ENCODE results near the gene NRG2.
A peak's percentile ranks its signal among the peaks of the same experiment; 100 is the strongest.

Gene NRG2

DNA sequence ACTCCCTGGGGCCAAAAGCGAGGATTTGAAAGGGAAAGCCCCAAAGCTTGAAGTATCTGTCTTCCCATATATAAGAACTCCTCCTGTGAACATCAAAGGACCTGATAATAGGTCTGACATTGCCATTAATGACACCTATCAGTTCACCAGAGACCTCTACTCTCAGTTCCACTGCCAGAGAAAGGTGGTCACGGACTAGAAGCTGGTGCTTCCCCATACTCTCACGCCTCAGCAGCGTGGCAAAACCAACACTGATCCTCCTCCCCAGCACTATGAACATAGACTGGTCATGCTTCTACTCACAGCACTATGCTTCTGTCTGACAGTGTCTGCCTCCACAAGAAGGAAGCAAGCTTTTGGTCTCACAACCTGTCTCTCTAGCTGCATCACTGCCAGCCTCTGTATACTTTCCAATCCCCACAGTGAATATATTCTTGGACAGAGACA is 37.9 kb downstream of the NRG2 start:
- DNase-seq, result no peak

DNA sequence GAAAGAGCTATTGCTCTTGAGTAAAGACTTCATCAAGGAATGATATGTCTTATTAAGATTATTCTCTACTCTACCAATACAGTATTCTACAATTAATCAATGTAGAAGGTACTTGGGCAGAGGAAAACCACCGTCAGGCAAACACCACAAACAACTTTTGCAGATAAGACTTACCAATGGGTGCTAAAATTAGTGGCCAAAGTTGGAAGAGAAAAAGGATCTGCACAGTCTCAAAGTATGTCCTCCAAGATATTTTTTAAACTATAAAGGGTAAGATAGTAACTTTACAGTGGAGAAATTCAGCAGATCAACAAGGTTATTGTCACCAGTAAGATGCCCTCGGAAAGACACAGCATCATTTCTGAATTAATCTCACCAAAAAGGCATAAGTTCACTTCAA is 38.9 kb downstream of the NRG2 start:
- no peak for DNase-seq

DNA sequence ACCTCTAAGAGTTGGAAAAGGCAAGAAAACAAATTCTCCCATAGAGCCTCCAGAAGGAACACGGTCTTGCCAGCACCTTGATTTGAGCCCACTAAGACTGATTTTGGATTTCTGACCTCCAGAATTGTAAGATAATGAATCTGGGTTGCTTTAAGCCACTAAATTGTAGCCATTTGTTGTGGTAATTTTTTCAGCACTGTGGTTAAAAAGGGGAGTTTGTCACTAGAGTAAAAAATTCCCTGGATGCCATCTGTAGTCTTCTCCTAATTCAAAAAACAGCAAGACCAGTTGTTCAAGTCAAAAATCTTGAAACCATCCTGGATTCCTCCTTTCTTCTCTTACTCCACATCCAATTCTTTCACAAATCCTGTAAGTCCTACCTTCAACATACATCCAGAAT is 39.6 kb downstream of the NRG2 start:
- DNase-seq, result no peak

DNA sequence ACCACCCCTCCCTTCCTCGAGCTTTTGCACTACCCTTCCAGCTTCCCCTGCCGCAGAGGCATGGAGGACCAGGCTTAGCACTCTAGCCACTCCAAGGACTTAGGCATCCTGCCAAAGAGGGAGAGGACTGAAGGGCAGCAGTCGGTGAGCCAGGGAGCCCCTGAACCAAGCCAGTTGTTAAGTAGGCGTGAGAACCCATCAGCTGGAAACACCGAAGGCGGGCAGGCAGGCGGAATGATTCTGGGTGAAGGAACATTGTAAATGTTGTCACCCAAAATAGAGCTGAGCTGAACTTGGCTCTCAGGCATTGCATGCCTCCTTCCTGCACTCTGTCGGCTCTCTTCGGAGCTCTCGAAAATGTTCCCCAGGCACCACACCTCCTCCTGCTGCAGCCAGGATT is 42.8 kb downstream of the NRG2 start:
- DNase-seq, result no peak

DNA sequence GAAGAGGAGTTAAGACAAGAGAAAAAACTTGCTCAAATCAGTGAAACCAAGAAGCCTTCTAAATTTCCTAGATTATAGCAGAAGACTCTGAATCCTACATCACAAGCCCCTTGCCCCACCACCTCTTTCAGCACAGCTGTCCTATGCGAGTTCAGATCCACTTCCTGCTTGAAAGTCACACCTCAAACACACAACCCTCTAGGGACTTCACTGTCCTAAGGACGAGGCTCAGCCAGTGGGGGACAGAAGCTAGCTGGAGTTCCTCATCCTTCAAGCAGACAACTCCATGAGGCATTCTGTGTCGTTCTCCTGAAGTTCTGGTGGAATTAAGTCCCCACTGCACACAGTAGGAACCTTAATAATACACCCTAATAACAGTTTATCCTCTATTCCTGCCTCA is 44.3 kb downstream of the NRG2 start:
- DNase-seq, result no peak

DNA sequence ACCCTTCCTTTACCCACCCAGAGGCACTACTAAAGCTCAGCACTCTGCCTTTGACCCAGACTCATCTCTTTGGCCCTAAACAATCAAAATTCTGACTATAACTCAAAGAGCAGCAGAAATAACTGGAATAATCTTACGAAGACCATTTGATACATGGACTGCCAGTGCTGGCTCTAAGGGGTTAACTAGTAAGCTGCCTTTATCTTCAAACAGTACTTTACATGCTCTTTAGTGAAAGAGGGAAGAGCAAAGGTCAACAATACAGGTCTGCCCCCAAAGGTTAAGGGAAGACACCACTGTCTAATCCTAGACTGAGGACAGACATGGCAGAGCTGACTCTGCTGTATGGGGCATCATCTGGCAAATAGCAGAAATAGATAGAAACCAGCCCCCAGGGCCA is 45.8 kb downstream of the NRG2 start:
- DNase-seq, result no peak

DNA sequence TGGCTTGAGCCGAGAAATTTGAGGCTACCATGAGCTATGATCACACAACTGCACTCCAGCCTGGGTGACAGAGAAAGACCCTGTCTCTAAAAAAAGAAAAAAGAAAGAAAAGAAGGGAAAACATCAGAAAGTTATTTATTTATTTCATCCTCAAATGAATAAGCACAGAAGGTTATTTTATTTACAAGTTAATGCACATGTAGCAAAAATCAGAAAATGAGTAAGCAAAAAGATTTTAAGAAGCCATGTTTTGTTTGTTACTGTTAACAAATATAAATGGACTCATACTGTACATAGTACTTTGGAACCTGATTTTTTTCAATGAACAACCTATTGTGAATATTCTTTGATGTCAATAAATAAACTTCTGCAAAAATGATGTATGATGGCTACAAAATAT is 47.2 kb downstream of the NRG2 start:
- DNase-seq, result no peak

DNA sequence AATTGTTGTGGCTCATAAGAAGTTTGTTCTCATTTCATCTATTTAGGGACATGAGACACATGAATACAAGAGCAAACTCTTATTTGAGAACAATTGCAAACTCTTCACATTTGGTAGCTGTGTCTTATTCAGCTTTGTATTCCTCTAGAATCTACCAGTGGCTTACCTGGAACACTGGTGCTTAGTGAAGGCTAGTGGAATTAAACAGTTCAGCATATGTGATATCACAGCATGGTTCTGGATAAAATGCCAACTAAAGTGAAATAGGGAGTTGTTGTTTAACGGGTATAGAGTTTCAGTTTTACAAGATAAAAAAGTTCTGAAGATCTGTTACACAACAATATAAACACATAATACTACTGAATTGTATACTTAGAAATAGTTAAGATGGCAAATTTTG is 48.9 kb downstream of the NRG2 start:
- DNase-seq, result no peak

DNA sequence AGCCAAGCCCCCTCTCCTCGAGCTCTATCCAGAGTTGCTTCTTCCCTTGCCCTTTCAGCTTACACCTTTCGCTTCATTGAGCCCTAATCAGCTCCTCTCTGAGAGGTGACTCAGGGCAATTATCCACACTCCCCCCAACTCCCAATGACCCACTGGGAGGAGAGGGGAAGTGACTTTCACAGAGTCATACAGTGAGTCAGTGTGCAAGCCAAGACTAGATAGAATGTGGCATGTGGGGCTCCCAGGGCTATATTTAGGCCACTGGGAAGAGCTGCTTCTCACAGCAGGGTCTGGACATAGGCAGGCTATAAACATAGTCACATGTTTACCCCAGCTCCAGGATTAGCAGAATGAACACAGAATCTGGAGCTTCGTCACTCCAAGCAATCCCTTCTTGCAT is 57.4 kb downstream of the NRG2 start:
- DNase-seq, result no peak

DNA sequence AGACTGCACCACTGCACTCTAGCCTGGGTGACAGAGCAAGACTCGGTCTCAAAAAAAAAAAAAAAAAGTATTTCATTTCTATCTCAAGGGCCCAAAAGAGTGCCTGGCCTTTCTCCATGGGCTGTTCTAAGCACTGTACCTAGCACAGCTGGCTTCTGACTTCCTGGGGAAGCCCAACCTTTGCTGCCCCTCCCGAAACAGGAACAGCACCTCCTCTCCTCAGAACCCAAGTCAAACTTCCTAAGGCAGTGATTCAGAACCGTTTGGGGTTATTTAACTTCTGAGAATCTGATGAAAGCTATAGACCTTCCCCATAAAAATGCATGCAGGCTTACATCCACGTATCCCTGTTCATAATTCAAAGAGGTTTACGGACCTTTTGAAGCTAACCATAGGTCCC is 57.8 kb downstream of the NRG2 start:
- no peak for DNase-seq

DNA sequence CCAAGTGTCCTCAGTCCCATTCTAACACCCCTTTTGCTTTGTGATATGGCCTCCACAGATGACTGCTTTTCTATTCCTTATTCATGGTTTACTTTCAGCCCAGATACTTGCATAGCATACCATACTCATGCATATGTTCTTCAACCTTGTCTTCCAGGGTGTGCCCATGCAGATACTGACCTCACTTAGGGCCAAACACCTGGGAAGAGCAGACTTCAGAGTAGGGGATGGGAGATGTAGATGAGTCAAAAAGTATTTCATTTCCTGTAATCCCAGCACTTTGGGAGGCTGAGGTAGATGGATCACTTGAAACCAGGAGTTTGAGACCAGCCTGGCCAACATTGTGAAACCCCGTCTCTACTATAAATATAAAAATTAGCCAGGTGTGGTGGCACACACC is 58.3 kb downstream of the NRG2 start:
- no peak for DNase-seq

DNA sequence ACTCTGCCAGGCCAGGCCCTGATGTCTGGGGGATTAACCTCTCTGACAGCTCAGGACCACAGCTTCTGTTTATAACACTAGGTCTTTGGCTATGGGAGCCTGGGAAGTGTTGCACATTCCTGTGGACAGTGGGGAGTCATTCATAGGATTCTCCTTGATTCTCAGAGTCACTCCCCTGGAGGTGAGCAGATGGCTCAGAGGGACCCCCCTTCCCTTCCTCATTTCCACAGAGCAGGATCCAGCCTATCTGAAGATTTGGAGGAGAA is 60.2 kb downstream of the NRG2 start:
- no peak for DNase-seq

DNA sequence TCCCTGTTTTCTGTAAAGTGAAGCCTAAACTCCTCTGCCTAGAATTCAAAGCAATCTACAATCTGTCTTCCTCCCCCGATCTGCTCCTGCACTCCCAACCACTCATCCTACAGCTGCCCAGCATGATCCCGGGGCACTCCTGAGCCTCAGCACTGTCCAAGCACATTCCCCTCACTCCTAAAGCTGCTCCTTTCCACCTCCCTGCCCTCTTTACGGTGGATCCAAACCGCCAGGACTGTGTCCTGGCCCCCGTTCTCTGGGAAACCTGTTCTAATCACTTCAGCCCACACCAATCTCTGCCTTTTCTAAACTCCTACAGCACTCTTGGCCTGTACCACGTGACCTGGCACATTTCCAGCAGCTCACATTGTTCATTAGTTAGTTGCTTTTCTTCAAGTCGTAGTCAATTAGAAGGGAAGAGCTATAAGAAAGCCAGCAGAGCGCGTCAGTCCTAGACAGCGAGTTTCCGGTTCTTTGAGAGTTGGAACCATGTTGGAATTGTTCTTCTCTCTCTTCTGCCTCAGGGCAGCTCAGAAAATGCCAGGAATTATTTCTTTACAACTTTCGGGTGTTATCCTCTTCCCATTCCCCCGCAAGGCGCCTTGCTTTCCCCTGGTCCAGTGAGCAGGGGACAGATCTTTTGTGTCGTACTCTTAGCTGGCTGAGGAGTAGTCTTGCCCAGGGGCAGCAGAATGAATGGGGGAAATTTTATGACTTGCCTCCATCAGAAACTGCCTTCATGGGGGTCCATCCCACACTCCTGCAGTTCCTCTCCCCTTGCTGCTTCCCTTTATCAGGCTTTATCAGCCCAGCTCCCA is 60.7 kb downstream of the NRG2 start:
- DNase-seq, result no peak

DNA sequence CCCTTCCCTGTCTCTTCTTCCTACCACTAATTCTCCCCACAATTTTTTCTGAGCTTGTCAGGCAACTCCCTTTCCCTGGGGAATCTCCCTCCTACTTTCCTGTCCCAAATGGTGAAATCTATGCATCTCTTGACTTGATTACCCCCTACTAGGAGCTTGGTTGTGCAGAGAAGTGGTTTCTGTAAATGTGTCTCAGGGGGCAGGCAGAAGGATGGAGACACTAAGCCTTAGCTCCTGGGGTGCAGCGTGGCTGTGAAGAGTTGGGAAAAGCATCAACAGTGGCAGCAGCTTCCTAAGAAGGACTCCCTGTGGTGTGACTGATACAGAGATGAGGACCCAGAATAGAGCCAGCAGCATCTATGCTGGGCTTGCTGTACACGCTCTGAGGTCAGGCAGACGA is 62.3 kb downstream of the NRG2 start:
- no peak for DNase-seq

DNA sequence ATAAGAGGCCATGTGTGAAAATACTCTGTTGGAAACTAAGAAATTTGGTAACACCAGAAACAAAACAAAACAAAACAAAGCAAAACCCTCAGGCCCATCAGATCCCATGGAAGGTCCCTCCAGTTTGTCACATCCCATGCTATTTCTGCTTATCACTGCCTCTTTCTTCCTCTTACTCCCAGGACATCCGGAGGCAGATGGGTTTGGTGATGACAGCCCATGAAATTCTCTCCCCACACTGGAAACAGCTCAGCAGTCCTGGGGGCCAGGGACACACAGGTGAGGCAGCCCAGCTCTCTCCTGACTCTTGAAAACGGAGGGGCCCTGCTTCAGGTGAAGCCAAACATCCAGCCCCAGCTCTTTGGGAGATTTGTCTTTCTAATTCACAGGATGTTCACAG is 63.2 kb downstream of the NRG2 start:
- DNase-seq, result no peak

DNA sequence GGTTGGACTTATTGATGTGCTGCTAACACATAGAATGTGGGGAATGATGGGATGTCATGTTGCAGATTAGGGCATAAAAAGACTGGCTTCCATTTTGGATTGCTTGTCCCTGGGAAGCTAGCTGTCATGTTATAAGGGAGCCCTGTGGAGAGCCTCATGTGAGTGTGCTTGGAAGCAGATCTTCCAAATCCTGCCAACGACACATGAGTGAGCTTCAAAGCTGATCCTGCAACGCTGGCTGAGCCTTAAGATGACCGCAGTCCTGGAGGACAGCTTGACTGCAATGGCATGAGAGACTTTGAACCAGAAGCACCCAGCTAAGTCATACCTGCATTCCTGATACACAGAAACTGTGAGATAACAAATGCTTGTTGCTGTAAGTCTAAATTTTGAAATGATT is 63.6 kb downstream of the NRG2 start:
- no peak for DNase-seq

DNA sequence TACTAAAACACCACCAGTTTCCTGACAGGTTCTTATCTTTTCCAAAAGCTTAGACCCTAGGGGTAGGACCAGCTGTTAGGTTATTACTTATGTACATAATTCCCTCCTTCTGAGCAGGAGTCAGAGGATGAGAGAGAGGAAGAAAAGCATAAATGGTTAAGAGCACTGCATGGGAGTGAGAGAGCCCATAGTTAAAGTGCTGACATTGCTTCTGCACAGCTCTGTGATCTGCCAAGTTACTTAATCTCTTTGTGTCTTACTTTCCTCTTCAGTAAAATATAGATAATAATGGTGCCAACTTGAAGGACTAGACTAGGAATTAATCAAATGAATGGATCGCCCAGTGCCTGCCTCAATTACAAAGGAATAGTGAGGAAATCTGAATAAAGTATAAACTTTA is 66.4 kb downstream of the NRG2 start:
- DNase-seq, result no peak

DNA sequence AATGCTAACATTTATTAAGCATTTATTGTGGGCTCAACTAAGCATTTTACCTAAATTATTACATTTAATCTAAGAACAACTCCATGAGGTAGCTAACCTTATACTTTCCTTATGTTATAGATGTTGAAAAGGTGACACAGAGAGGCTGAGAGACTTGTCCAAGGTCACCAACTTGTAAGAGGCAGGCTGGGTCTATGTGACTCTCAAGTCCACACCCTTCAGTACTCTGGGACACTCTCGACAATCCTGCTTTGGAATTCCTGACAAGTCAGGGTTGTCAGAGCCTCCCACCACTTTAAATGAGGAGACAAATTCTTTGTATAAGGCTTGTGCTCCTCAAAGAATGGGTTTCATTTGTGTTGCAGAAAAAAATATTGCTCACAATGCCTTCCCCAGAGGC is 67.2 kb downstream of the NRG2 start:
- no peak for DNase-seq

DNA sequence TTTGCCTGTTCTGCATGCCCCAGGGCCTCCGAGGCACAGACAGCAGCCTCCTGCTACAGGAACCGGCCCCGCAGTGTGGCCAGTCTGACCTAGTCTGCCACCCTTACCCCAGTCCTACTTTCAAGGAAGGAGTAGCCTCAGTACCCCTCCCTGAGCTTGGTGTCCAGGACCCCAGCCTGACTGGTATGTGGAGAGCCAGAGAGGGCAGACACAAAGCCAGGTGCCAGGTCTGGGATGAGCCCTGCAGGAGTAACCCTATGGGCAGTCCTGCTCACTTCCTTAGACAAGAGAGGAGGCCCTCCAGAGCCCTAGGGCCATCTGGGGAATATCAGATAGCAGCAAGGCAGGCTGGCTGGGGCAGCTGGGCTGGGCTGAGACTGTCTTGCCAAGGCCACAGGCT is 67.8 kb downstream of the NRG2 start:
- no peak for DNase-seq

DNA sequence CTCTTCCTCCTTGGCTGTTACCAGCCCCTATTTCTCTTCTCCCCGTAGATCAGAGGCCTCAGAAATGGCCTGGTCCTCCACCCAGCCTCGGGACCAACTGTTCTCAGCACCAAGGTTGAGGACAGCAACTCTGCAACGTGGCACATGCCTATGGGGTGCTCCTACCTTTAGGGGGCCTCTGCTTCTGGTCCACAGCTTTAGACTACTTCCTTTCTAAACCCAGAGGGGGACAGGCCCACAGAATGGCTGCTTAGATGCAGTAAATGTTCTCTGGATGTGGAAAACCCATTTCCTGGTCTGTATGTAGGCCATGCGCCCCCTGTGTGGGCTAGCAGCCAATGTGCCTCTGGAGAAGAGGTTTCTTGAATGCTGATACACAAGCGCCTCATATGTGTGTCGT is 68.4 kb downstream of the NRG2 start:
- no peak for DNase-seq

DNA sequence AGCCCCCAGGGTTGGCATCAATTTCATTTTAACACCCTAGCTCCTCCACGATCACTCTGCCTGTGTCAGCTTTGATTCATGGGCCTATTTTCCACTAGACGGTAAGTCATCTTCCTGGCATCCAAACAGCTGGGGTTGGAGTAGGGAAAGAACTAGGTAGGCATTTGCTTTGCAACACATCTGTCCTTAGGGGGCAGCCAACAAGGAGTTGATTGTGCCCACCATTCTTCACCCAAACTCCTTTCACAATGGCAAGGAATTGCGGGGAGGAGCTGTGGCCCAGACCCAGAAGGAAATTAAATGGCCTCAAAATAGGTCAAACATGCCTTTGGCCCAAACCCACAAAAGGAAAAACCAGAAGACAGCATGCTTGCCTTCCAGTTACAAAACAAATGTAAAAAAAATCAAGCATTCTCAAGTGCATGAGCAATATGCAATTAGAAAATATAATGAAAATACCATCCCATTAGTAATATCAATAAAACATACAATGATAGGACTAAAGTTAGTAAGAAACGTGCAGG is 71.8 kb downstream of the NRG2 start:
- DNase-seq, result no peak

DNA sequence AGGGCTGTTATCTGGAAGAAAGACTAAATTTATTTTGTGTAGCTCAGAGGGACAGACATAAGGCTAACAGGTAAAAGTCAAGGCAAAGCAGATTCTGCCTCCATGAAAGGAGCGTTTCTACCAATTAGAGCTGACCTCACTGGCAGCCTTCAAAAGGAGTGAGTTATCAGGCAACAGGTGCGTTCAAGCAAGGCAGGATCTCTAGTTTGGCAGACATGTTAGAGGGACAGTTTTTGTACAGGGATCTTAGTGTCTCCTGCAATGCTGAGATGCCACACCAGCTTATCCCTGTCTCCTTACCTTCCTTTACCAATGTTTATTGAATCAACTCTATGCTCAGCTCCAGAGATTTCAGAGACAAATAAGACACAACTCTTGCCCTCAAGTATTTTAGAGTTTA is 73.8 kb downstream of the NRG2 start:
- no peak for DNase-seq

DNA sequence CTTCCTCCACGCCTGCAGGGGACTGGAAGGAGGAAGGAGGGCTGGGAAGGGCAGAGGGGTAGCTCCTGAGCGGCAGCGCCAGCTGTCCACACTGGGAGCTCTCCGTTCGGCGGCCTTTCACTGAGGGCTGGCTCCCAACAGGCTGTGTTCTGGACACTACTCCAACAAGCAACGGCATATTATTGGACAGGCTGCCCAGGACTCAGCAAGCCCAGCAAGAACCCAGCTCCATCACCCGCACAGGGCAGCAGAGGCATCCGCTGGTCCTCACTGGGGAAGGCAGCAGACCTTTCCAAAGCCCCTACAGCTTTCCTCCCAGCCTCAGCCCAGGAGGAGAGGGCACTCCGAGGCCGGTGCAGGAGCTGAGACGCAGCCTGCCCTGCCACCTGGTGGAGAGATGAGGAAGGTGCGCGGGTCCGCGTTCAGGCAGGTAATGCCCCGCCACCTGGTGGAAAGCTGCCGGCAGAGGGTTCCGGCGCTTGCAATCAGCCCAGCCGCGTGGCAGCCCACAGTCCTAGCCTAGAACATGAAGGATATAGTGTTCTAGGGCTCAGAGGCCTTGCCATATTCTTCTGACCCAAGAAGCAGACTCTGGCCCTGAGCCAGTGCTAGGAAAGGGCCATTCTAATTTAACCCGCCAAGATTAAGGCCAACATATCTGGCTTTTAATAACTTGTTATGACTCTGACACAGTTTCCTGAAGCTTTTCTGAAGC is 74.4 kb downstream of the NRG2 start:
- peak; percentile 88 for DNase-seq

DNA sequence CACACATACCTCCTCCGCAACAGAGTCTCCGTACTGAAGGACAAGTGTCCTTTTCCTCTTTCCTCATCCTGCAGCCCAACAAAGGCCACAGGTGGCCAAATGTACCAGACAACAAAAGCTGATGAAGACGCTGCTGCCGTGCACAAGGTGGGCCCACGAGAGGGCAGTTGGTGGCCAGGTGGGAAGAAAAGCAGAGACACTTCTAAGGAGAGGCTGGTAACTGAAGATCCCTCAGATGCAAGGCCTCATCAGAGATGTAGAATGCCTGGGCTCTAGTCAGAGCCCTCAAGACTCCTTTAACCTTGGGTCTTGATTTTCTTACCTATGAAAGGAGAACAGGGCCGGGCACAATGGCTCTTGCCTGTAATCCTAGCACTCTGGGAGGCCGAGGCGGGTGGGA is 75.7 kb downstream of the NRG2 start:
- no peak for DNase-seq

DNA sequence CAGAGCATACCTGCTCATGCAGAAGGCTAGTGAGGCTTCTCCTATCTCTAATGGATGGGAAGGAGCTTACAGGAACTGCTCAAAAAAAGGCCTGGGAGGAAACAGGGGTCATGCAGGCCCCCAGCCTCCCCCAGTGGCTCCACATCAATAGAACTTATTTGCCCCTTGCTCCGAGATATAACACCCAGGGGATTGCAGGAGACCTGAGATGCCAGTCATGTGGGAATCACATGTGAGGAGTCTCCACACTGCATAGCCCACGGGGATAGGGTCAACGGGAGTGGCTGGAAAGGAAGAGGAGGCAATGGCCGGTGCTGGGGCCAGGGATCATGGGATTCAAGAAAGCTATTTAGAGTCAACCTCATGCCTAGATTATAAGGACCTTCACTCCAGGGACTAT is 76.2 kb downstream of the NRG2 start:
- no peak for DNase-seq

All from stimulated activated CD4-positive, alpha-beta T cell treated with anti-CD3 and anti-CD28 coated beads, Interleukin-1b, Interleukin-23, amount 100 ng/mL, for 48 hours (primary cell).